DMS79 (cell line): ENCODE results near the gene KLHL8.
"Not testable (repeated sequence)": the region's sequence is repeated elsewhere in the genome, so short reads cannot be mapped to it uniquely, and the experiment has no call there.

Experiments
- DNase-seq: peaks from one replicate; lab custom pipeline; 2025; lab: John Stamatoyannopoulos, UW

KLHL8 gene

DNA sequence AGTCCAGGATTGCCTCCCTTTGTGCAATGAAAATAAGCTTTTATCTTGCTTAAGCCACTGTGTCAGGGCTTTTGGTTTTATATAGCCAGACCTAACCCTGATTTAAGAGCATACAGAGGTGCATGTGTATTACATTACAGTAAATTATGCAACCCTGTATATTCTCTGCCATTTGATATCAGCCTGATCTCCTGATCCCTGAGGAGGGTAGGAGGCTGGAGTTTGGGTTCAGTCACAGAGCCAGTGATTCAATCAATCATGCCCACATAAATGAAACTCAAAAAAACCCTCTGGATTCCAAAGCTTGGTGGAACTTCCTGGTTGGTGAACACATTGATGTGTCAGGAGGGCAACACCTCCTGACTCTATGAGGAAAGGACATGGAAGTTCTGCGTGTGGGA, 7.3 kb upstream of the KLHL8 start:
- no peak for DNase-seq

DNA sequence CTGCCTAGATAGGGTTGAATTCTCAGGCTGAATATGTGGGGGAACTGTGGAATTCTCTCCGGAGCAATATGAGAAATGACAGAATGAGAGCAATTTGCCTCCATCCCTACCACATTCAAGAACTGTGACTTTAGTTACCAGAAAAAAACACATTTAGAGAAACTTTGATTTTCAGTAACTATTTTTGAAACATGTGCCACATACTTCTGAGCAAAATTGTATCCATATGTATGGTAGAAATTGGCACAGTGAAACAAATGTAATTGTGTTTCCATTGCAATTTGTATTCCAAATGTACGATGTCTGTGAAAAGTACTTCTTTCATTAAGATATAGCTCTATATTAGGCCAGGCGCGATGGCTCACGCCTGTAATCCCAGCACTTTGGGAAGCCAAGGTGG, 5.5 kb upstream of the KLHL8 start:
- no peak for DNase-seq

DNA sequence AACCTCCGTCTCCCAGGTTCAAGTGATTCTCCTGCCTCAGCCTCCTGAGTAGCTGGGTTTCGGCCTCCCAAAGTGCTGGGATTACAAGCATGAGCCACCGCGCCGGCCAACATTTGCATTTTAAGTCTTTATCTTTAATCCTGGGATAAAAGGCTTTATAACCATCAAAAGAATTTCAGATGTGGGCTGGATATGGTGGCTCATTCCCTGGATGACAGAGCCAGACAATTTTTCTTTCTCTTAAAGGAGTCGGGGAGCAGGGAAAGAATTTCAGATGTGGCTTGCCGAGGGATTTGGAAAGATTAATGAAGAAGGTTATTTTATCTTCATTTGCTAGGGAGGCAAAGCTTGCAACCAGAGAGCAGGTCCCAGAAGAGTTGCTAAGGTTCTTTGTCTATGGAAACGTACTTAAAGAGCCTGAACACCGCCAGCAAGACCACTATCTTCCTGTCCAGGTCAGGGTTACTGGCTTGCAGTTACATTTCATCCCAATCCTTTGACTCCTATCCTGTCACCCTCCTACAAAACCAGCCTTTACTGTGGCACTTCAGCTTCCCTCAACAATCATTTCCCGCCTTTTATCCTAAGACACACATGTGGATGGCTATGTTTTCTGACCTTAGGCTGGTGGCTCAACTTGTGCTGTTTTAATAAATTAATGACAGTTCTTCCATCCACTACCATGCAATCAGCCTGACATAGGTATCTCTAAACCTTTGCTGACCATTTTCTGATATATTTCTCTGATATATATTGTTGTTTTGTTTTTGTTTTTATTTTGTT, 3.9 kb upstream of the KLHL8 start:
- no peak for DNase-seq

DNA sequence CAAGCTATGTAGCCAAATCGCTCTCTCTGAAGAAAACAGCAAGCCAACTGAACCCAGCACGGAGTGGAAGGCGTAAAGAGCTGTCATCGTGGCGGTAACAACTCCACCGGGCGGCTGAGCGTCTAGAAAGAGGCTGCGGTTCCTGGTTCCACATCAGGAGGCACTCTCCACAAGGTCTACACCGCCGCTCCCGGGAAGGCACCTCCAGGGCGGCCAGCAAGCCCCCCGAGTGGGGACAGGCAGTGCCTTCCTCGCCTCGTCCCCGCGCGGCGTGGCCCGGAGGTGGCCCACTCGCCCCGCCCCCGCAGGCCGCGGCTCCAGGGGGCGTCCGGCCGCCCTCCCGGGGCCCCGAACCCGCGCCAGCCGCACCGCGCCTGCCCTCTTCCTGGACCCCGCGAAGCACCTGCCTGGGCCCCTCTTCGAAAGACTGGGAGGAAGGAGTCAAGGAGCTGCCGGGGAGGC, 755 bp downstream of the KLHL8 start:
- no peak for DNase-seq

DNA sequence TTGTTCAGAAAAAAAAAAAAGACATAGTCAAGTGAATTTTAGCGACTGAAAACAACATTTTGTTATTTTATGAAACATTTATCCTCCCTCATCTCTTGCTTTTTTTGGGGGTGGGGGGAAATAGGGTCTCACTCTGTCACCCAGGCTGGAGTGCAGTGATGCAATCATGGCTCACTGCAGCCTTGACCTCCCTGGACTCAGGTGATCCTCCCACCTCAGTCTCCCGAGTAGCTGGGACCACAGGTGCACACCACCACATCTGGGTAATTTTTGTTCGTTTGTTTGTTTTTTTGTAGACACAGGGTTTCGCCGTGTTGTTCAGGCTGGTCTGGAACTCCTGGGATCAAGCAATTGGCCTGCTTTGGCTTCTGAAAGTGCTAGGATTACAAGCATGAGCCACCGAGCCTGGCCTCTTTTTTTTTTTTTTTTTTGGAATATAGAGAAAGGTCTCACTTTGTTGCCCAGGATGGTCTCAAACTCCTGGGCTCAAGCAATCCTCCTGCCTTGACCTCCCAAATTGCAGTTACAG, 3.1 kb downstream of the KLHL8 start:
- DNase-seq: not testable (repeated sequence)

DNA sequence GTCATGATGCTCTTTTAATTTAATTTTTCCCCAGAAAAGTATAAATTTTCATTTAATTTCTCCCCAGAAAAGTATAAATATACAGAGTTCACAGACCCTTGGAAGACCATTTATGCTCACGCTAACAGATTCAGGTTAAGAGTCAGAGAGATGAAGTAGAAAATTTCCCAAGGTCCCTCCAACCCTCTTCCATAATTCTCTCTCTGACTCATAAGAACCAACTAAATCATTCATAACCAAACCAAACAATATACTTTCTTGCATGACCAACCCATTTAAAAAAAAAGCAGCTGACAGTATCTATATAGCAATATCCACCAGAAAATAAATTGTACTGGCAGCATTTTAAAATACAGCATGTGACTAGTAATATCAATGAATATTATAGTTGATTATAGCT, 3.9 kb downstream of the KLHL8 start:
- no peak for DNase-seq

DNA sequence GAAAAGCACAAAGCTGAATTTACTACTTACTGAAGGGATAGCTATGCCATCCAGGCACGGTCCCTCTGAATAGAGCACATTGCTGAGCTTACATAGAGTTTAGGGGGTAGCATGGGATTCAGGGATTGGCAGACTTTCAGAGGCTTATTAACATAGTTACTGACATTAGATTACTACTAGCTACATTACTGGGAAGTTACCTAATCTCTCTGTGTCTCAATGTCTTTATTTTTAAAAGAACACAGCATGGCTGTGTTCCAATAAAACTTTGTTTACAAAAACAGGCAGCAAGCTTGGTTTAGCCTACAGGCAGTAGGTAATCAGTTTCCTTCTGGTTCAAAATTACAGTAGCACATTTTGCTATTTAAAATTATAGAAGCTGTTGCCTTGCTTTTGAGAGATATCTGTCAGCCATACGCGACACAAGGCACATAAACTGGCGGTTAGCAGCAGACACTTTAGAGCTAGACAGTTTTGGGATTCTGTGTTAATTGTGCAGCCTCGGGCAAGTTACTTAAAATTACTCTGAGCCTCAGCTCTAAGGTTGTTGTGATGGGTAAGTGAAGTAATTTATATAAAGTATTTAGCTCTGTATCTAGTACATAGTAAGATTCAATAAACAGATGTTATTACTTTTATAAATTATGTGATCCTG, 6.9 kb downstream of the KLHL8 start:
- DNase-seq: no peak

DNA sequence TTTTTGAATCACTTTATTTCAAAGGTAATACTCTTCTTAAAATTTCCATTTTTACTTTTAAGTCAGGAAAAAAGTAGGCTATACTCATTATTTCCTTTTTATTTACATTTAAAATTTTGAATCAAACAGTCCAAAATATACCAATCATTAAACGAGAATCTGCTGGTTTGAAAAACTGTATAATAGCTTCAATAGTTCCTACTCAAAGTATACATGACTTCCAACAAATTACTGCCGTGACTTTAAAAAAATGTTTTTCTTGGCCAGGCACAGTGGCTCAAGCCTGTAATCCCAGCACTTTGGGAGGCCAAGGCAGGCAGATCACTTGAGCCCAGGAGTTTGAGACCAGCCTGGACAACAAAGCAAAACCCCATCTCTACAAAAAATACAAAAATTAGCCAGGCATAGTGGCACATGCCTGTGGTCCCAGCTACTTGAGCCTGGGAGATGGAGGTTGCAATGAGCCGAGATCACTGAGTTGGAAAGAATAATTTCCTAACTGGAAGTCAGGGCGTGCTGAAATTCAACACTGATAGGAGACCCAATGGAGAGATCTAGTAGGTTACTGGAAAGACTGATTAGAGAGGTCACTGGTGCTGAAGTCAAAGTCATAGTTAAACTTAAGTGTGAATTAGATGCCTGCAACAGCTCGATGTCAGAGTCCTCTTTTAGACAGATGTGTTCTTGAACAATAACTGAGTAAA, 9.0 kb downstream of the KLHL8 start:
- DNase-seq: no peak

DNA sequence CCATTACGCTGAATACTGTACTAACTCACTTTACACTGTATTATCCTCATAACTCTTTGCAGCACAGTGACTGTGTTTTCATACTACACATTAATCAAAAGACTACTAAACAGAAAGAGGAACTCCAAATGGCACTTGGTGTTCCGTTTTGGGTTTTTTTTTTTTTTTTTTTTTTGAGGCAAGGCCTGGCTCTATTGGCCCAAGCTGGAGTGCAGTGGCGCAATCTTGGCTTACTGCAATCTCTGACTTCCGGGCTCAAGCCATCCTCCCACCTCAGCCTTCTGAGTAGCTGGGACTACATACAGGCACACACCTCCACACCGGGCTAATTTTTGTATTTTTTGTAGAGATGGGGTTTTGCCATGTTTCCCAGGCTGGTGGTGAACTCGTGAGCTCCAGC, 10.7 kb downstream of the KLHL8 start:
- DNase-seq: no peak

DNA sequence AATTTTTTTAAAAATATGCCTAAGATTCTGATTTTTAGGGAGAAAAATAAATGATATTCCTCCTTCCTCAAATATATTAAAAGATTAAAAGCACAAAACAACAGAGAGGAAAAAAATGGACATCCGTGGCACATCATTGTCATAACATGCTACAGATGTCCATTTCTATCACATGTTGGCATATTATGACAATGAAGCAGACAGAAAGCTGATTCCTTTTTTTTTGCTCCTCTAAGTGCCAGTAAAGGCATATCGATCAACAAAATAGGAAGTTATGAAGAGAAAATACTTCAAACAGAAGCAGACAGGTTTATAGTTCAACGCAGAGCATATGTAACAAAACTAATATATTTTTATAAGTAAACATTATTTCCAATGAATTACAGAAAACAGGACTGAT, 11.2 kb downstream of the KLHL8 start:
- no peak for DNase-seq

DNA sequence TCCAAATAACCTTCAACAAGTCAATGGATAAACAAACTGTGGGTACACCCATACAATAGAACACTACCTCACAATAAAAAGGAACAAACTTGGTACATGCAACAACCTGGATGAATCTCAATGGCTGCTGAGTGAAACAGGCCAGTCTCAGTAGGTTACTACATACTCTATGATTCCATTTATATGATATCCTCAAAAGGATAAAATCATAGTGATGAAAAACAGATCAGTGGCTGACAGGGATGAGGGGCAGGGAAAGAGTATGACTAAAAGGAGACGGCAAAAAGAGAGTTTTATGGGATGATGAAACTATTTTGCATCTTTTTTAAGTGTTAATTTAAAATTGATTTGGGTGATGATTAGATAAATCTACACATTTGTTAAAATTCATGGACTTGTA, 15.9 kb downstream of the KLHL8 start:
- DNase-seq: no peak

DNA sequence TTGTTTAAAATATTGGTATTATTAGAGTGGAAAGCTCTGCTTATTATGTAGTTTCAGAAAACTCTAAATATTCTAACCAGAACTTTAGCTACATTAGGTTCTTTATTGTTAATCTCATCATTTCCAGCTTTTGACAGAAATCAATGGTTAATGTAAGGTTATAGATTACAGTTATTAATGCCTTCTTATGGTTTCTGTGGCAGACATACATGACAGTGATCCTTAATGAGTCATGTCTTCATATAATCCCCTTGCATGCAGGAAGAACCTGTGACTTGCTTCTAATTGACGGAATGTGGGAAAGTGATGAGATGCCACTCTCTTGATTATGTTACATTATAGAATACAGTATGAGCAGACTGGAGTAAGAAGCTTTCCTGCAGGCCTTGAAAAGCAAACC, 23.5 kb downstream of the KLHL8 start:
- no peak for DNase-seq

DNA sequence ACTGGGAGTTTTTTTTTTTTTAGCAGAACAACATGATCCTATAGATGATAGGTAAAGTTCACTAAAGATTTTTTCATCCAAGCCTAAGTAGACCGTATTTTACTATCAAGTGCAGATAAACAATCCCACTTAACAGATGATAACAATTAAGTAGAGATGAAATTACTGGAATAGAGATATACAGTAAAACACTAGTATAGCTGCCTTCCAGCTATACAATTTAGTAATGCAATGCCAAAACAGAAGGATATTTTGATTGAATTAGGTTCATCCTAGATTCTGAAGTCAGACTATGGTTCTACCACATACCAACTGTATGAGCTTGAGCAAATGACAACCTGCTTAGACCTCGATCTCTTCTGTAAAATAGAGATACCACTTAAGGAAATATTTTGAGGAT, 24.3 kb downstream of the KLHL8 start:
- no peak for DNase-seq

DNA sequence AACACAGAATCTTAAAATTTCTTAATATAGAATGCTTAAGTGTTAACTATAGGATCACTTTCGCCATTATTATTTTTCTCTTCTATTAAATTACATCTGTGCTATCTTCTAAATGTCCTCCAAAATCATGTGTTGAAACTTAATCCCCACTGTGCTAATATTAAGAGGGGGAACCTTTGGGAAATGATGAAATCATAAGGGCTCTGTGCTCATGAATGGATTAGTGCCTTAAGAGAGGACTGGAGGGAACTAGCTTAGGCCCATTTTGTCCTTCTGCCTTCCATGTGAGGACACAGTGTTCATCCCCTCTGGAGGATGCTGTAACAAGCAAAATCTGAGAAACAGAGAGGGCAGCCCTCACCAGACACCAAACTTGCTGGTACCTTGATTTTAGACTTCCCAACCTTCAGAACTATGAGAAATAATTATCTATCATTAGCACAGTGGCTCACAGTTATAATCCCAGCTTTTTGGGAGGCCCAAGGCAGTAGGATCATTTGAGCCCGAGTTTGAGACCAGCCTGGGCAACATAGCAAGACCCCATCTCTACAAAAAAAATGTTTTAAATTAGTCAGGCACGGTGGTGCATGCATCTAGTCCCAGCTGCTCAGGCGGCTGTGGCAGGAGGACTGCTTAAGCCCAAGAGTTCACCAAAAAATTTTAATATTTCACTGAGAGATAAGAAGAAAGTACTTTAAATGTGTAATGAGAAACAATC, 26.3 kb downstream of the KLHL8 start:
- DNase-seq: no peak

DNA sequence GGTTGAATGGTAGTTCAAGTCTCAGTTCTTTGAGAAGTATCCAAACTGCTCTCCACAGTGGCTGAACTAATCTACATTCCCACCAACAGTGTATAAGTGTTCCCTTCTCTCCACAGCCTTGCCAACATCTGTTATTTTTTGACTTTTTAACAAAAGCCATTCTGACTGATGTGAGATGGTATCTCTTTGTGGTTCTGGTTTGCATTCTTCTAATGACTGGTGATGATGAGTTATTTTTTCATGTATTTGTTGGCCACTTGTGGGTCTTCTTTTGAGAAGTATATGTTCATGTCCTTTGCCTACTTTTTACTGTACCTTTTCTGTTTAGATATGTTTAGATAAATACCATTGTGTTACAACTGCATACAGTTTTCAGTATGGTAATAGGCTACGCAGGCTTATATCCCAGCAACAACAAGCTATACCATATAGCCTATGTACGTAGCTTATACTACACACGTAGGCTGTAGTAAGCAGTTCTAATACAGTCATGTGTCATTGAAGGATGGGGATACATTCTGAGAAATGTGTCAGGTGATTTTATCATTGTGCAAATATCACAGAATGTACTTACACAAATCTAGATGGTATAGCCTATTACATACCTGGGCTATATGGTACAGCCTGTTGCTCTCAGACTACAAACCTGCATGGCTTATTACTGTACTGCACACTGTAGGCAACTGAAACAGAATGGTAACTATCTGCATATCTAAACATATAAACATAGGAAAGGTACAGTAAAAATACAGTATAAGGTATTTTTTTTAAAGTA, 28.1 kb downstream of the KLHL8 start:
- no peak for DNase-seq

DNA sequence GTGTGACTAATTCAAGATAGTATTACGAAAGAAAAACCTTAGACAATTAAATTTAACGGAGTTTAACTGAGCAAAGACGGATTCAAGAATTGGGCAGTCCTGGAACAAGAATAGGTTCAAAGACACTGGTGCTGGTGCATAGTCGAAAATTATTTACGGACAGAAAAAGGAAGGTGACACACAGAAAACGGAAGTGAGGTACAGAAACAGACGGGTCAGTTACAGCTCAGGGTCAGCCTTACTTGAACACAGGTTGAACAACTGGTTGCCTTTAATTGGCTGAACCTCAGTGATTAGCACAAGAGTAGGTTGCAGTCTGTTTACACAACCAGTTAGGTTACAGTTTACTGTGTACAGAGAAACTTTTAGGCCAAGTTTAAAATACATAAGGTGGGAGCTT, 31.5 kb downstream of the KLHL8 start:
- DNase-seq: no peak

DNA sequence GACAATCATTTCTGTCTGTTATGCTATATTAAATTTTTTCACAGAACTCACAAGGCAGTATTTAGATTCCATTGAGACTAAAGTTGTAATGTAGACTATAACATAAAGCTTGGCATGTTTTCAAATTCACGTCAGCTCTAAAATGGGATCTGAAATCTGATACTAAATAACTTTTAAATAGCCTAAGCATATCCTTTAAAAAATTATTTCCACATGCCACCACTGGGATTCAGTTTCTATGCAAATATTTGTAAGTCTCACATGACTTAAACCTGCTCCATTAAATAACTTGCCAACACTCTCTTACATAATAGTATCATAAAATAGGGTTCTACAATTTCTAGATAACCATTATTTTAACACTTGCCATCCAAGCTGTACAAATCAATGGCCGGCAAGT, 32.4 kb downstream of the KLHL8 start:
- DNase-seq: no peak

DNA sequence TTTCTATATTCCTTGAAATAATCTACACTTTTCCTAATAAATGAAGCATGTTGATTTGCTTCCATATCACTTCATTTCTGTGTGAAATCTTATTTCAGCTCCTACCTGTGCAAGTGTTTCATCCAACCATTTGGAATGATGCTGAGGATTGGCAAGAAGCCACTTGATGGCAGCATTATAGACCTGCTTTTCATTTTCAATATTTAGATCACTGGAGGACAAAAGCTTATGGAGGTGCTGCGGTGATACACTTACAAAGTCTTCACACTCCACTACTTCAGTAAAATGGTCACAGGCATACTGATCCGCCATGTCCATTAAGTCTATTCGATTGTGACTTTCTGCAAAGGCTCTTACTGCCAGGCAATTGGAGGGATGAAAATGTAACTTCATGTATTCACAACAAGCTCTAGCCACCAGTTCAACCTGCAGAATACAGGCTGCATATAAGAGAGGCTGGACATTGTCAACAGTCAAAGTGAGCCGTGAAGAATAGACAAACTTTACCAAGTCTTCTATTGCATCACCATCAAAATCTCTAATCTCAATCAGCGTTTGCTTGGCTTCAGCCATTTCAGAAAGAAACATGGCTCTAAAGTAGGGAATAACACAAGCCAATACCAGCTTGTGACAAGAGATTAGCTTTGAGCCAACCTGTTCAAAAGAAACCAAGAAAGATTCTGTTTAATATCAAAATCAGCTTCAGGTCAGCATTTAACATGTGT, 35.1 kb downstream of the KLHL8 start:
- DNase-seq: no peak

DNA sequence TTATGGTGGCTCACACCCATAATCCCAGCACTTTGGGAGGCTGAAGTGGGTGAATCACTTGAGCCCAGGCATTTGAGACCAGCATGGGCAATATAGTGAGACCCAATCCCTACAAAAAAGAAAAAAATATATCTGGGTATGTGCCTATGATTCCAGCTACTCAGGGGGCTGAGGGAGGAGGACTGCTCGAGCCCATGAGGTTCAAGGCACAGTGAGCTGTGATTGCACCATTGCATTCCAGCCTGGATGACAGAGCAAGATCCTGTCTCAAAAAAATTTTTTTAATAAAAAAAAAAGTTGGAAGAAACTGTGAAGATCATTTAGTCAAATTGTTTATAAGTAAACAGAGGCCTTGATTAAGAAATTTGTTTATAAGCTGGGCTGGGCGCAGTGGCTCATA, 39.7 kb downstream of the KLHL8 start:
- no peak for DNase-seq

DNA sequence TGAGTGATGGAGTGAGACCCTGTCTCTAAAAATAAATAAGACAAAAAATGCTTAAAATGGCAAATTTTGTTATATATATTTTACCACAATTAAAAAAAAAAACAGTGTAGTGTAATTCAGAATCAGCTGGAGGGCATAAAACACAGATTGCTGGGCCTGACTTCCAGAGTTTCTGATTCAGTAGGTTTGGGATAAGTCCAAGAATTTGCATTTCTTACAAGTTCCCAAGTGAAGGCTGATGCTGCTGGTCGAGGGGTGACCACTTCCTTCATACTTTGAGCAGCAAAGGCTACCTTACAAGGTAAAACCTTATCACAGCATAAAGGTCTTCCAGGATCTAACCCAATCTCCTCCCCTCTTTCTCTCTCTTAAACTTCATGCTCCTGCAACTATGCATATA, 40.7 kb downstream of the KLHL8 start:
- no peak for DNase-seq

DNA sequence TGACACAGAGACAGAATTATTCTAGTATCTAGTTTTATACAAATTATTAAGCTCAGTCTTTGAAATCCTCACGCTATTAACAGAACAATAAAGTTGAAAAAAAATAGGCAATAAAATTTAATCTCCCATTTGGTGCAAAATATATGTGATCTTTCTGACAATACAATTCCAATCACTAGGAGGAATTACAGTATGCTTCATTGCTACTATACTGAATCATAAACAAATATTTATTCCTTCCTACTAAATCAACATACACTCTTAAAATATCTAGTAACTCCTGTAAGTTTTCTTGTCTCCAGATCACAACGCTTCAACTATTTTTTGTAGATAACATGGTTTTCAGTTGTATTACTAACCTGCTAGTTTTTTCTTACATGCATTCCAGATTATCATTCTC, 45.7 kb downstream of the KLHL8 start:
- DNase-seq: no peak
